ENCODE data around the gene HYAL3. TPM values are rescaled to one million over a fixed set of nuclear protein-coding genes. Genes with fewer than 3 reads are reported as not detected.

The HYAL3 gene
- total and polyA plus RNA-seq, 2 of the 8 experiments (the other 6 are each of a cell fraction or from before 2014, with no cell fraction given) = 3.2 to 12.2 TPM

GRCh38 chr3:50261505-50261904, 37.7 kb downstream of the HYAL3 start (continued):
- TF ChIP-seq CHD7 (IDR thresholded peaks at IDR 0.05; ENCODE audit: insufficient replicate concordance, low read length) (no peak), PHF8 (conservative IDR thresholded peaks at IDR 0.05; ENCODE audit: low read depth, low read length) (no peak), SP4 (IDR thresholded peaks at IDR 0.05; ENCODE audit: low read length) (no peak), JUND (IDR thresholded peaks at IDR 0.05; ENCODE audit: low read length) (no peak)

Data from H1 (cell line).